ENCODE measurements around the gene HMCN2.

The HMCN2 gene

DNA sequence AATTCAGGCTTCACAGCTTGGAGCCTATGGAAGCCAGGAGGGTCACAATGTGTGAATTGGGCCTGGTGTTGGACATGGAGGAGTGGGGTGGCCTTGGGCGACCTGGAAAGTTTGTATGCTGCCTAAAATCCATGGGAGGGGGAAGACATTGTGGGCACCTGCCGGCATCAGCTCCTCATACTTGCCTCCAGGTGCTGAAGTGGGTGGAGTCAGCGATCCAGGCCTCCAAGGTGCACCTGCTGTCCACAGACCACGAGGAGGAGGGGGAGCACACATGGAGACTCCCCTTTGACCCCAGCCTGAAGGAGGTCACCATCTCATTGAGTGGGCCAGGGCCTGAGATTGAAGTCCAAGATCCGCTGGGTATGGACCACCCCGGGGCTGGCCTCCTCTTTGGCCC lies 29.1 kb downstream of the HMCN2 start:
- DNase-seq, result no peak

- no peak for DNase-seq
These were observed 29.9 kb downstream of the HMCN2 start for GRCh38 chr9:130295431-130295830.

- DNase-seq, result no peak
These were observed 30.6 kb downstream of the HMCN2 start for GRCh38 chr9:130295945-130296782.

DNA sequence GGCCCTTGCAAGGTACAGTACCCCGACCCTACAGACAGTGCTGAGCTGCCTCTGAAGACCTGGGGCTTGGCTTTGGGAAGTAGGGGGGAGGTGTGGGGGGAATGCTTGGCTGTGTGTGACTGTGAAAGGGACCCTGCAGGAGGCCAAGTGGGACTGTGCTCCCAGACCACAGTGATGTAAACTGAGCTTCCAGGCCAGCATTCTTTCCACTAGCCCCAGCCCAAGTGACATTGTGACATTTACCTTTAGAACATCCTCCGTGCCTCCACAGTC lies 31.2 kb downstream of the HMCN2 start:
- no peak for DNase-seq

- DNase-seq, result no peak
These were observed 31.8 kb downstream of the HMCN2 start for GRCh38 chr9:130297371-130297770.

- DNase-seq, result no peak
These were observed 33.2 kb downstream of the HMCN2 start for GRCh38 chr9:130298662-130299279.

DNA sequence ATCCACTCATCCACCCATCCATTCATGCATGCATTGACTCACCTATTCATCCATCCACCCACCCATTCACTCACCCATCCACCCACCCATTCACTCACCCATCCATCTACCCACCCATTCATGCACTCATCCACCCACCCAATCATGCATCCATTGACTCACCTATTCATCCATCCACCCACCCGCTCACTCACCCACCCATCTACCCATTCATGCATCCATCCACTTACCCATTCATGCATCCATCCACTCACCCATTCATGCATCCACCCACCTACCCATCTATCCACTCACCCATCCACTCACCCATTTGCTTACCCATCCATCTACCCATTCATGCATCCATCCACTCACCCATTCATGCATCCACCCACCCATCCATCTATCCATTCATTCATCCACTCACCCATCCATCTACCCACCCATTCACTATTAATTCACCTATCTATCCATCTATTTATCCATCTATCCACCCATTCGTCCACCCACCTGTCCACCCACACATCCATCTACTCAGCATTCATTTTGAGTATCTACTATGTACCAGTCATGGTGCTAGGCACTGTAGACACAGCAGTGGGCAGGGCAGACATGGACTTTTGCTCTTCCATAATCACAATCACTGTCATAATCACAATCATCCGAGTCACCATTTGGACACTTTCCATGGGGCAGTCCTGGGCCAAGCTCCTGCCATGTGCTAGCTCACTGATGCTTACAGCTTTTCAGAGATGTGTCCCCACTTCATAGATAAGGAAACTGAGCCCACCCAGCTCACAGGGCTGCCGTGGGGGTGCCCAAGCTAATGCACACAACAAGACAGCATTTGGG lies 34.4 kb downstream of the HMCN2 start:
- no peak for DNase-seq

DNA sequence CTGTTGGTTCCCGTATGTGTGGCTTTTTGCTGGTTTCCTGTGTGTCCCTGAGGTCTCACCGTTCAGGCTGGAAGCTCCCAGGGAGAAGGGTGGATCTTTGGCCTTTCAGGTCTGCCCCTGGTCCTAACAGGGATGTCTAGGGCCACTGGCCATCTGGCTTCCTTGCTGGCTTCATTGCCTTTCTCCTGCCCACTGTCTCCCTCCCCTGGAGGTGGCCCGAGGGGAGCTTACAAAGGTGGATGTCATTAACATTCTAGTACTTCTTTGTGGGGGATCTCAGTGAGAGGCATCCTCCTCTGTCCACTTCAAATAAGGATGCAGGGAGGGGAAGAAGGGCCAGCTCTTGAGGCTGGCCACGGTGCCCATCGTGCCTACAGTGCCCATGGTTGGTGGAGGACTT lies 35.2 kb downstream of the HMCN2 start:
- no peak for DNase-seq

DNA sequence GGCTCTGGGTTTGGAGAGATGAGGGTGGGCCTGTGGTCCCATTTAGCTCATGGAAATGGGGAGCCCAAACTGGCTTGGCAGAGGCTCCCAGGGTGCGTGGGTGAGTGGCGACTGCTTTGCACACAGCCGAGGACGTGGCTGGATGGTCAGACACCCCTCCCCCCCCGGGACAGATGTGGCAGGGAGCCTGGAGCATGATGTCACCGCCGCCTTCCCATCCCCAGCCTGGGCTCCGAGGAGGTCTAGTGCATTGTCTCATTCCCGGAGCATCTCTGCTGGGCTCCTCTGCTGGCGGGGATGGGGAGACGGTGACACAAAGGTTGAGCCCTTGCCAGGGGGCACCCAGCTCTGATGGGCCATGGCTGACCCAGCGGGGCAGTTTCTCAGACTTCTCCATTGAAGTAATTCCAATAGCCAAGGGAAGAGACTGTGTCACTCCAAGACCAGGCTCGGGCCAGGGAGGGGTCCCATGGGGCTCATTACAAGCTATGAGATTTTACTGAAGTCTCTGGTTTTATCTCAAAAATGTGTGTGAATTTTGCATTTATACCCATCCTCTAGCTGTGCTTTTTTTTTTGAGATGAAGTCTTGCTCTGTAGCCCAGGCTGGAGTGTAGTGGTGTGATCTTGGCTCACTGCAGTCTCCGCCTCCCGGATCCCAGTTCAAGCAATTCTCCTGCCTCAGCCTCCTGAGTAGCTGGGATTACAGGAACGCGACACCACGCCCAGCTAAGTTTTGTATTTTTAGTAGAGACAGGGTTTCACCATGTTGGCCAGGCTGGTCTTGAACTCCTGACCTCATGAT lies 36.1 kb downstream of the HMCN2 start:
- no peak for DNase-seq

DNA sequence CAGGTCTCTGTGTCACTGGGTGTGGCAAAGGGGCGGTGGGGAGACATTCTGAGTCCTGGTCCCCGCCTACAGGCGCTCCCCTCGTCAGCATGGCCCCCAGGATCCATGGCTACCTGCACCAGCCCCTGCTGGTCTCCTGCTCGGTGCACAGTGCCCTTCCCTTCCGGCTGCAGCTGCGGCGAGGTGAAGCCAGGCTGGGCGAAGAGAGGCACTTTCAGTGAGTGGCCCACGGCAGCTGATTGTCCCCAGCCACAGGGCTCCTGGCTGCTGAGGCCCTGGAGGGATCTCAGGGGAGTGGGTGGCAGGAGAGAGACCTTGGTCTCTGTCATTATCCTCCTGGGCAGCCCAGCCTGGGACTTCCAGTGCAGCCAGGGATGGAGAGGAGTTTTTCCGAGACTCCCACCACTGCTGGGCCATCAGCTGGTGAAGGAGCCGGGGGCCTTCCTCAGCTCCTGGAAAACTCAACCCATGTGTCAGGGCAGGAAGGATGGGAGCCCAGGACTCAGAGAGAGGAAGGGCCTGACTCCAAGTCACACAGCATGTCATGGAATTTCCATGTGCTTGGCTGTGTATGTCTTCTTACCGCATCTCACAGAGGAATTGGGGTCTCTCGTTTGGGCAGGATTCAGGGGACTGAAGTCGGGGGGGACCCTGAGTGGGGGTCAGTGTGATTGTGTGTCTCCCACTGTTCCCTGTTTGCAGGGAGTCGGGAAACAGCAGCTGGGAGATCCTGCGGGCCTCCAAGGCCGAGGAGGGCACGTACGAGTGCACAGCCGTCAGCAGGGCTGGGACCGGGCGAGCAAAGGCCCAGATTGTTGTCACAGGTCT lies 37.4 kb downstream of the HMCN2 start:
- no peak for DNase-seq

DNA sequence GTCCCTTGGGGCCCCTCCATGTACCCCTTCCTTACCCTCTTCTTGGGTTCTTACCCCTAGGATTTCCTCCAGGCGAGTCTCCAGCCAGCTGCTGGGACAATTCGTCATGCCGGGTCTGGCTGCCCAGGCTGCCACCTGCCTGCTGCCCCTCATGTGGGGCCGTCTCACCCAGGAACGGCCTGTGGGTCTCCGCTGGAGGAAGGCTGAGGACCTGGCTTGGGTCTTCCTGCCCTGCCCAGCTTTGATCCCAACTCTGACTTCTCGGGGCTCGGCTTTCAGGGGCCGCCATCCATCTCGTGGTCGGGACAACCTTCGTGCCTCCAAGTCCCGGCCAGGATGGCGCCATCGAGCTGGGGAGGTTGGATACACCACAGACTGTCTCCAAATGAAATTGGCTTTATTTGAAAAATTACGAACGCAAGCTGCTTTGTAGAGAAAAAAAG lies 38.1 kb downstream of the HMCN2 start:
- DNase-seq, result no peak

- DNase-seq, result no peak
These were observed 38.6 kb downstream of the HMCN2 start for GRCh38 chr9:130304116-130304515.

- no peak for DNase-seq
These were observed 39.1 kb downstream of the HMCN2 start for GRCh38 chr9:130304643-130305042.

- DNase-seq, result no peak
These were observed 39.8 kb downstream of the HMCN2 start for GRCh38 chr9:130305381-130305780.

DNA sequence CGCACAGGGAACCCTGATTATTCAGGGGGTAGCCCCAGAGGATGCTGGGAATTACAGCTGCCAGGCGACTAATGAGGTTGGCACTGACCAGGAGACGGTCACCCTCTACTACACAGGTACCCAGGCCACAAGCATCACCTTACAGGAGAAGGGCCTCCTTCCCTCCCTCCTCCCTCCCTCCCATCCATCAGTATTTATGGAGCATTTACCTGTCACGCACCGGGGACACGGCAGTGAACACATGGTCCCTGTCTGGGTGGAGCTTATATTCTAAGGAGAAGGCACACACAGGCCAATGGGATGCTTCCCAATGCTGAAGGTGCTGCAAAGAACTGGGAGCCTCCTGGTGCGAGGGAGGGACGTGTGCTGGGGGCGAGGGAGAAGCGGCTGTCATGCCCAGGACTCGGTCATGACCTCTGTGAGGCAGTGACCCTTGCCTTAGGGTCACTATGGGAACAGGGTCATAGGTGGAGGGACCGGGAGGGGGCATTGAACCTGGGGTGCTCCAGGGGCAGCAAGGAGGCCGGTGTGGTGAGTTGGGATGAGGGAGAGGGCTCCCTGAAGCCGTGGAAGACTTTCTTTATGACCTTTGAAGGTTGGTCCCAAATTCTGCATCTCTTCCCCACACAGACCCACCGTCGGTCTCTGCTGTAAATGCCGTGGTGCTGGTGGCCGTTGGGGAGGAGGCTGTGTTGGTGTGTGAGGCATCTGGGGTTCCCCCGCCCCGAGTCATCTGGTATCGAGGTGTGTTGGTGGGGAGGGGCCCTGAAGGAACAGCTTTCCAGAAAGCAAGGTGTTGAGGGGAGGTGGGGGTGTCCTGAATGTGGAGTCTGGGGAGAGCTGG lies 41.5 kb downstream of the HMCN2 start:
- no peak for DNase-seq

DNA sequence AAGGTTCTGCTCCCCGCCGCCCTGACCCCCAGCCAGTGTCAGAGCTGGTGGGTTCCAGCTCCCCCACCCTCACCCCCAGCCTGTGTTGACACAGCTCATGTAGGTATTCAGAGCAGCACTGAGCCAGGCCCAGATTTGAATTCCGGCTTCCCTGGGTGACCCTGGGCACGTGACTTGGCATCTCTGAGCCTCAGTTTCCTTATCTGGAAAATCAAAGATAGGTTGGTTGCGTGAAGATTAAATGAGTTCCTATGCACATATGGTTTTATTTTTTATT lies 42.0 kb downstream of the HMCN2 start:
- DNase-seq, result no peak

- DNase-seq, result no peak
These were observed 42.6 kb downstream of the HMCN2 start for GRCh38 chr9:130308081-130308571.

- no peak for DNase-seq
These were observed 44.3 kb downstream of the HMCN2 start for GRCh38 chr9:130309689-130310455.

- no peak for DNase-seq
These were observed 44.9 kb downstream of the HMCN2 start for GRCh38 chr9:130310456-130310855.

- no peak for DNase-seq
These were observed 45.4 kb downstream of the HMCN2 start for GRCh38 chr9:130311003-130311402.

Data from SIG-M5 (cell line).